ENCODE results near the gene FHIT.

FHIT gene

DNA sequence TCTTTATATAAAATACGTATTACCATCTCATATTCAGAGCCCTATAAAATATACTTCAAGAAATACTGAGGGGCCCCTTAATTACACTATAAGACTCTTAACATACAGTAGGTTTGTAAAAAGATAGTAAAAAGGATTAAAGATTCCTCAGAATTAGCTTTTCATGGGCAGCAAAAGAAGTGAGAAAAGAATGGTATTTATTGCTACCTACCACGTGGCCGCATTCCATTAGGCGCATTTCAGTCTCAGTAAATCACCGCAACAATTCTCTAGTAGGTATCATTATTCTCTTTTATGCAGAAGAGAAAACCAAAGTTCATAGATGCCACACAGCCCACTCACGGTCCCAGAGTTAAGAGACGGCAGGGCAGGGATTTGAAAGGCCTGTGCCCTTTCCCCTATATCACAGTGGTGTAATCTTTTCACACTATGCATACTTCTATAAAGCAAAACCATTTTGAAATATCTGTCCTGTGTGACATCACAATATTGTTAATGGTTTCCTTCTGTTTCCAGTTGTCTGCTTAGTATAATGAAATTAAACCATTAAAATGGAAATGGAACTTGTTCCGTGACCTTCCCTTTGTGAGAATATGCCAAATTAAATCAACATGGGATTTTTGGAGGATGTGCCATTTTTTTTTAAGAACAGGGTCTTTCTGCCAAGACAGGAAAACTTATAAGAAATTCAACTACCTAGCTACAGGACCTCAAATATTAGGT is 1072.2 kb downstream of the FHIT start:
- no peak for DNase-seq

DNA sequence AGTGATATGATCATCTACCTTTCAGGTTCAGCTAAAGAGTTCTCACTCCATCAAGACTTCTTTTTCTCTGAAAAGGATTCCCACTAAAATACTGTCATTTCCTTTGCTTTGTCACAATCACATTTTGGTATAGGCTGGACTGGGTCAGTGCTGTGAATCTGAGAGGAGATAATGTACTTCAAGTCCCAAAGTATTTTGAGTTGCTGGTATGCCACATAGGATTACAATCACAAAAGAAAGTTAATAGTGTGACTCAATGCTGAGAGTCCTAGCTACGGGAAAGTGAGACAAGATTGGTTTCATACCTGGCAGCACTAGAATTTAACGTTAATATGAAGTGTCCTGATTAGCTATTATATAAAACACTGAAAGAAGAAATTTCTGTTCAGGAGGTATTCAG is 1073.5 kb downstream of the FHIT start:
- no peak for DNase-seq

DNA sequence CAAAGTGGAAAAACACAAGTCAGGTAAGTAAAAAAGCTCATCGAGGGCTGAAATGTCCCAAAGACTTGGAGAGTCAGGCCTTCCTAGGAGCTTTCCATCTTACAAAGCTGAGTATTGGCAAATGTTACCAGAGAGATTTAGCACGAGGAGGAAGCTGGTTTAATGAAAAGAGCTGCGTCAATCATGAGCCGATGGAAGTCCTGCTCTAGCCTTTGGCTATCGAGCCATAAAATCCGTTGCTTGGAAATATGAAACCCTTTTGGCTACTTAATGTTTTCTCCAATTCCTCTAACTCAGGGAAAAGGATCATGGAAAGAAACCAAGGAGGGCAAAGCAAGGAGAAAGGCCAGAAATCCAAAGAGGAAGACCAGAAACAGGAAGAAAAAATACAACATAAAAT is 1074.6 kb downstream of the FHIT start:
- no peak for DNase-seq

DNA sequence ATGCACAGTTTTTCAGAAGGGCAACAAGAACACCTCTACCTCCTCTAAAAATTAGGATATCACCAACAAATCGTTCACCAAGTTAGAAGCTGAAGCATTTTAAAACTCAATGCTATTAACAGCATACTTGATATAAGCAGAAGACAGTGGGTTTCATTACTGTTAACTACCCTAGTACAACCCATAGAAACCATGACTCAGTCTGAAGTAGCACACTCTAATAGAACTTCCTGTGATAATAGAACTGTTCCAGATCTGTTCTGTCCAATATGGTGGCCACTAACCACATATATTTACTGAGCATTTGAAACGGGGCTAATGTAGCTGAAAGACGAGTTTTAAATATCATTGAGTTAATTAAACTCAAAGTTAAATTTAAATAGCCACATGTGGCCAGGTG is 1075.6 kb downstream of the FHIT start:
- DNase-seq = no peak

DNA sequence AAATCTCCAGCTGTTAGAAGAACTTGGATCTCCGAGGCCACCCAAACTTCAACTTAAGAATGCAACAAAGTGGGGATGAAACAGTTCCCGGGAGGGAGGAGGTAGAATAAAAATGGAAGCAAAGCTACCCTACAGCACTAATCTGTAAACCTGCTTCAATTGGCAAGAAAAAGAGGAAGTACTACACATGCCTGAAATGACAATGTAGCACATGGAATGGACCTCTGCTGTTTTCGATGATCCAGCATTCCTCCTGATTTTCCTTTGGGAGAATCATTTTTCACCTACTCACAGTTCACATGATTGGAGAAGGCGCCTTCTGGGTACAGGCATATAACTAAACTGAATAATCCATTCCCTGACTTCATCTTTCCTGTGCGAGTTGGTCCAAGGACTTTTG is 1081.5 kb downstream of the FHIT start:
- no peak for DNase-seq

DNA sequence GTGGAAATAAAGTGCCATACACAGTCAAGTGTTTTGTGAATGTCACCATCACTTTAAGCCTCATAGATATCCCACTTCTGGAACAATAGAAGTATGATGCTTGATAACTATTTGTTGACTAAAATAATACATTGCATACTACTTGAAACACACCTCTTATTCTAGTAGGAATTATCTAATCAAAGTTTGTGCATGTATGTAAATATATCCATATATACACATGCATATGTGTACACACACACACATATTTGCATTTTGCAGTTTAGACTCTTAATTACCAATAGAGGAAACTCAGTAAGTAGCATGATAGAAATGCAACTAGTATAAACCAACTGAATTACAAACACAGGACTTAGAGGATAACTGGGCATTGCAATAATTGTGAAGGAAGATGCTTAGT is 1084.1 kb downstream of the FHIT start:
- no peak for DNase-seq

DNA sequence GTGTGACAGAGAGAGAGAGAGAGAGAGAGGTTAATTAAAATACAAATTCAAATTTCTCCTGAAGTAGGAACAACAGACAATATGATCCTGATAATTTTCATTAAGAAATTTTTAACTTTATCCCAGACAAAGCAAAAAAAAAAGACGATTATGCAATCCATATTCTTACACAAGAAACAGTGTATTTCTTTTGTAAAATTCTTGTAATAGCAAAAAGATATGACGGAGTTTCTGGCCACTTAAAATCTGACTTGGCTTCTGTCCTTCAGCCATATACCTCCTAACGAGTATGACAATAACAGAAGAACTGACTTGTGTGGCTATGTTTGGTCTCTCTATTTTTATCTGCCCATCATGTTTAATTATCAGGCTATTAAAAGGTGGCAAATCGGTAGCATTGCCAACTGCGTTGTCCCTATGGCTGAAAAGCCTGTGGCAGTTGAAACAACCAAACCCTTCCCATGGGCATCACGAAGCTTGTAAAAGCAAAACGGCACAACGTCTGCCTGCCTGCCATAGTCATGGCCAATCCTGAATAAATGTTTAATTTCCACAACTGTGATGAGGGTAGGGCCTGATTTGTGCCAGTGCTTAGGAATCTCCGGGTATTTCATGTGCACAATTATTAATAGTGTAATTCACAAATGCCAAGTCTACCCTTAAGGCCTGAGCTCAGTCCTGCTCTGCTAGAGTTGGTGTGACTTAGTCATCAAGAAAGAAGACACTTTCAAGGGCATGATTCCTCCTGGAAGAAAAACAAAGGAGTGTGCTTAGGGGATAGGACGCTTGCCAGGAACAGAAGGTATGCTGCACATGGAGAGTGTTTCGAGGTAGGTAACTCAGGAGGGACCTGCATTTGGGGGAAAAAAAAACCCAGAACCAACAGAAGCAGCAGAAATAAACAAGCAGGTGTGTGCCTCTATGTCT is 1090.2 kb downstream of the FHIT start:
- DNase-seq = no peak

DNA sequence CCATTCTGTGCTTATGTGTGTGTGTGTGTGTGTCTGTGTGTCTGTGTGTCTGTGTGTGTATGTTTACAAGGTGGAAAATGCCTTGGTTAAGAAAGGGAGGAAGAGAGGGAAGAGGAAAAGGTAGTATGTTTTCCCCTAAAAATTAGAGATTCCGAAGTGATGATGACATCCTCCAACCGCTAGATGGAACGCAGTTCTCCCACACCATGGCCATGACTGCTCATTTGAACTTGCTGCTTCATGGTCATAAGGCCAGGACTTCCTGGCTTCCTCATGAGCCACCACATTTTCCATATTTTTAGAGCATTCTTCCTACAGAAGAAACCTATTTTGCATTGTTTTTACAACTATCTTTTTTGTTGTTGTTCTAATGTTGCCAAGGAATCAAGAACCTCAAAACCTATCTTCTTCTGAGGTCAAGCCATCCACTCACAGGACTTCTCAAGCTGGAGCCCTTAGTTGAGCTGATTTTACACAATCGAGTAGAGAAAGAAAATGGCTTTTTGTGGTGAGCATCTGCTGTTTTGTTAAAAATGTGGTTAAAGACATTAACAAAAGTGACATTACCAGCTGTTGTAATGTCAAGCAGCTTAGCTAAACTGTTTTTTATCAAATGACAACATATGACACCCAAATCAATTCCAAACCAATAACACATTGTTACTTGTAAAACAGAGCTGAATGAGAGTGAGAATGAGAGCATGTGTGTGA is 1091.0 kb downstream of the FHIT start:
- DNase-seq = no peak

DNA sequence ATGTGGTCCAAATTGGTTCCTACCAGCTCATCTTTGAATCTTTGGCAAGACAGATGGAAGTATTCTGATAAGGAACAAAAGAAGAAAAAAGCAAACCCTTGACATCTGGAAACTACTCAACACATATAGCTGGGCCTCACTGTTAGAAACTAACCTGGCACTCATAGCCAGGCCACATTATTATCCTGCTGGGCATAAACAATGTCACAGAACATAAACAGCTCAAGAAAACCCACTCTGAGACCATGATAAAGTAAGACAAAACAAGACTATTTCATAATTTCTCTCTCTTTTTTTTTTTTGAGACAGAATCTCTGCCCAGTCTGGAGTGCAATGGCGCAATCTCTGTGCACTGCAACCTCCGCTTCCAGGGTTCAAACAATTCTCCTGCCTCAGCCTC is 1093.2 kb downstream of the FHIT start:
- DNase-seq = no peak

DNA sequence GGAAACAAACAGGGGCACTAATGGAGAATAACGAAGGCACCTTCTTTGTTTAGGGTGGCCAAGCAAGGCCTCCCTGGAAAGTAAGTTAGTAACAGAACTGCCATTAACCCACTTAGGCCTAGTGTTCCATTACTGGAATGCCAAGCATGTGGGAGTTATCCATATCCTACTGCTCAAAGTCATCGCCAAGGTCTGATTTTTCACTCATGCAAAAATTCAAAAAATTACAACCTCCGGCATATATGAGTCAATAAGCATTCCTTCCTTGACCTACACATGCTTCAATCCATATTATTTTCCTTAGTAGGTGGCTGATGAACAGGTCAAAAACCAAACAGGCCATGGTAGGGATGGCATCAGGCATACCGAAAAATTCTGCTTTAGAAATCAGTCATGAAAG is 1097.2 kb downstream of the FHIT start:
- DNase-seq = no peak

DNA sequence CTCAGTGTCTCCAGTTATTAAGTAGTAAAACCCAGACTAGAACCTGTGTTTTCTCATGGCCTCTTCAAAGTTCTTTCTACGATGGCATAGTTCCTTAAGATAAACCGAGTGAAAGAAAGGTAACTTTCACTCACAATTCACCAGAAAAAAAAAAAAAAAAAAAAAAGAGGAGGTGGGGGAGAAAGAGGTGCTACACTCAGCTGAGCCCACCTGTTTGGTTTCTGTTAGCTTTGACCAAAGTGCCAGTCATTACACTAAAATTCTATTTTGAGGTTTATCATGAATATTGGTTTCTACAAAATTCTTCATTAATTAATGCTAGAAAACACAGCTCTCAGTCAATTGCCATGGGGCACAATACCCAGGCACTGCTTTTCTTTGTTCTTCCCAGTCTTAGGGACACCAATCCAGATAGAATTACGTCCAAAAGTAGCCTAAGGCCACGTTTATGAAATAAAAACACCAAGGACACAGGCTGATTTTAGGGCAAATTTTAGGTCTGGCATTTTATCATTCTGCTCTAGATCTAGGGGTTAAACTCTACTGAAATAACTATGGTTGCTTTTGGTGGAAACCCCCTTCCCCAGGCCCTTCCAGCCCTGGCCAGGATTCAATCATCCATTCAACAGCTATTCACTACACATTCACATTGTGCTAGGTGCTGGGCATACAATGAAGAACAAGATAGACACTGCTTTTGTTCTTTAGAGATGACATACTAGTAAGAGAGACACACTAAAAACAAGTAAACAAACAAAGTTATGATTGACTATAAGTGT is 1097.8 kb downstream of the FHIT start:
- no peak for DNase-seq

DNA sequence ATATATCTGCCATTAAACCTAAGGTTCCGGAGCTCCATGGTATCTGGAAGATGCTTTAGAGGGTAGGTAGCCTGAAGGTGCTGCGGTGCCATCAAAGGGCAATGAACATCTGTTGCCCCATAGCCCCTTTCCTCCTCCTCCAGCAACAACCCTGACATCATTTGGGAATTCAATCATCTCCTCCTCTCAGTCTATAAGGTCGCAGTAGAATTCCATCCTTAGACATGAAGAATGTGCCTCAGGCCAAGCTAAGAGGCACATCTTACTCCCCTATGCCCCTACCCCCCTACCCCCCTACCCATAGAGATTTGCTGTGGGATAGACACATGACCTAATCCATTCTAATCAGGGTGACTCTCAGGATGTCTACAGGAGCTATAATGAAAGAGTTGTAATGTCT is 1101.8 kb downstream of the FHIT start:
- DNase-seq = no peak

DNA sequence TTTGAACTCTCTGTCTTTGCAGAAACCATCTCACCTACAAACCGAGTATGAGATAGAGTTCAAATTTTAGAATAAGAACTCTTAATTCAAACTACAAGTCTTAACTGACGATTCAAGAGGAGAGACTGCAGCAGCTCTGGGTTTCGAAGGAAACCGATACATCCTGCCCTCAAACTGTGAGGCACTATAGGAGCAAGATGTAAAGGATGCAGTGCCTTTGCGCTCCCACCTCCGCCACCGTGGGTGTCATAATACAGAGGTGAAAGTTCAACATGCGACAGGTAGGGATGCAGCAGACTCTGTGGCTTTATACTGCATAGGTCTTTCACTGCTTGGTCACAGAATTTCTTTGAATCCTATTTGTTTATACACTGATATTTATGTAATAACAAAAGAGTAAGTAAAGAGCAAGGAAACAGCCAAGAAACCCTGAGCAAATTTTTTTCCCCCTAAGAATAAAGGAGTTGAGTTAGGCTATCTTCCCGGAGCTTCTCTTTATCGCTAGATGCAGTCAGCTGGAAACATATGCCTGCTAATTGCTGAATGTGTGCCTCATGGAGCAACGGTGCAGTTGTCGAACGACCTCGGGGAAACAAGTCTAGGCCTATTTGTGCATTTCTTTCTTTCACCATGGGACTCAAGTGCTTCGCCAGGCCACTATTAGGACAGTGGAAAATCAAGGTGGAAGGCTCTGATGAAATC is 1103.9 kb downstream of the FHIT start:
- no peak for DNase-seq

DNA sequence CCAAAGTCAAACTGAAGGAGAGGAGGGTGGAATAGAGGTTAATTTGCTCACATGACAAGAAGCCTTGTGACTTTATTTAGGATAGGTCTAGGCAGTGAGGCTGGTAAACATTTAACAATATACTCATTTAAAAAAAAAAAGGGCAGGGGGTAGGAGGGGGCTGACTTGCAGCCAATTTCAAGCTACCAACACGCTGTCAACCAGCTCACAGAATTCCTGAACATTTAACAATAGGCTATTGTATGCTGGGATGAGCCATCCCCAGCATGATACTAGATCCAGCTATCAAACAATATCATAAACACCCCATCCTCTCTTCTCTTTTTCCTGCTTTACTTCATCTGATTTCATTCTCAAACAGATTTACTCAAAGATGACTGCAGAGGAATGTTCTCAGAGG is 1105.1 kb downstream of the FHIT start:
- no peak for DNase-seq

DNA sequence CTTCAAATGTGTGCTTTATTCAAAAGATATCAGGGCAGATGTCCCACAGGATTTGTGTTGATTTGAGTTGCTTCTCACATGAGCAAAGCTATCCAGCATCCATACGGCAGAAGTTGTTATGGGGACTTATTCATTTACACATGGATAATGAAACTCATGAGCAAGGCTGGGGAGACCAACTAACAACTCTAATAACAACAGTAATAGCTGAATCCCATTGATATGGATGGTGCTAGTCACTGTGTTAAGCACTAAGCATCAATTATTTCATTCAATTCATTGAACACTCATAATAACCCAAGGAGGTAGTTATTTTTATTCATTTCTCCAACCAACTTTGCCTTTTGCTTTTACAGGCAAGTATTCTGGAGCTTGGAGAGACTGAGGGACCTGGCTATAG is 1107.2 kb downstream of the FHIT start:
- DNase-seq = no peak

DNA sequence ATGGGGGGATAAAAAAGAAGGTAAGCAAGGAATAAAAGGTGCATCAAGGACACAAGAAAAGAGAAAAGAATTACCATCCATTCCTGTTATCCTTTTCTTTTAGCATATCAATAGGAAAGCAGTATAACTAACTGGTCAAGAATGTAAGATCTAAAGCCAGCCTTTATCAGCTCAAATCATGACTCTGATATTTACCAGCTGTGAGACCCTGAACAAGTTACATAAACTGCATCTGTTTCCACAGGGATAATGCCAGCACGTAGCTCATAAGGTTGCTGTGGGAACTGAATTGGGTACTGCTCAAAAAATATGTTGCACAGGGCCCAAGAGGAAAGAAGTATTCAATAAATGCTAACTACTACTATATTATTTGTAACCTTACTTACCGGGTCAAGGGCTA is 1109.2 kb downstream of the FHIT start:
- no peak for DNase-seq

DNA sequence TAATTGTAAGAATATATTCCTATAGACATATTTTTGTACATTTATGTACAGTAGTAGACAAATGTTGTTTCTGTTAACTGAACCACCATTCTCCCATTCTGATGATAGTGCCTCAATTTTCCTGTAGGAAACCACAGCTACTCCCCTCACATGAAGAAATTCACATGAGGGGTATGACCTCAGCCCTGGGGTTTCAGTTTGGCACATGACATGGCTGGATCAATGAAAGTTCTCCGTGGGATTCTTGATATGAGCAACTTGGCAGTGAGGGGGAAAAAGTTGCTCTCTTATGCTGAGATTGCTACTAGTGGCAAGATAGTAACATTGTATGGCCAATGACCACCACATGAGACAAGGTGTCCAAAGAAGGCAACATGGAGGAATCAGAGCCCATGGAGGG is 1111.1 kb downstream of the FHIT start:
- DNase-seq = no peak

DNA sequence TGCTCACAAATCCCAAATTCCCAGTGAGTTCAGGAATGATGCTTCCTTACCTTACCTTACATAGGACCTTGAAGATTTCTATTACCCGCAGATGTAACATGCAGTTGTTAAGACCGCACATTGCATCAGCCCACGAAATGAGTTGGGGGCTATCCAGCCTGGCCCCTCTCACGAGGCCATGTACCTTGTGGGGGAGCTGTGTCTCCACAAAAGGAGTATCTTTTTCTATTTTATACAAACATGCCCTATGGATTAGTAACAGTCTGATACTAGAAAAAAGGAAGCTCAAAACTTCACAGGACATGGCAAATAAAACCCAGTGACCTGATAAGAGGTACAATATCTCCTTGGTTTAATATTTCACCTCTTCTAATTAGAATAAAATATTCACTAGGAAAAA is 1114.7 kb downstream of the FHIT start:
- no peak for DNase-seq

DNA sequence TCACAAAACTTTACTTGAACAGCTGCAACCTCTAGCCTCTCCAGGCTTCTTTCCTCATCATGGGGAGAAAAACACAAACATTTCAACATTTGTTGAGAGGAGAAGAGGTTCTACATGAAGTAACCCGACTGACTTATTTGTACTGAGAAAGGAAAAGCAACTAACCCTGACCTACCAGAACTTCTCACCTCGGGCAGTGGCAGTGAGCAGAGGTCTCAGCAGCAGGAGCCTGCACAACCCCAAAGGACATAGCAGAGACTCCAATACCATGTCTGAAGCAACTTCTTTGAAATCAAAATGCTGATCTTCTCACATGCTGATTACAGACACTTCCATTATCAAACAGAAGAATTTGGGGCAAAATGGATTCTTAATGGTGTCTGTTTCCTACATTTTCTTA is 1115.8 kb downstream of the FHIT start:
- DNase-seq = no peak

DNA sequence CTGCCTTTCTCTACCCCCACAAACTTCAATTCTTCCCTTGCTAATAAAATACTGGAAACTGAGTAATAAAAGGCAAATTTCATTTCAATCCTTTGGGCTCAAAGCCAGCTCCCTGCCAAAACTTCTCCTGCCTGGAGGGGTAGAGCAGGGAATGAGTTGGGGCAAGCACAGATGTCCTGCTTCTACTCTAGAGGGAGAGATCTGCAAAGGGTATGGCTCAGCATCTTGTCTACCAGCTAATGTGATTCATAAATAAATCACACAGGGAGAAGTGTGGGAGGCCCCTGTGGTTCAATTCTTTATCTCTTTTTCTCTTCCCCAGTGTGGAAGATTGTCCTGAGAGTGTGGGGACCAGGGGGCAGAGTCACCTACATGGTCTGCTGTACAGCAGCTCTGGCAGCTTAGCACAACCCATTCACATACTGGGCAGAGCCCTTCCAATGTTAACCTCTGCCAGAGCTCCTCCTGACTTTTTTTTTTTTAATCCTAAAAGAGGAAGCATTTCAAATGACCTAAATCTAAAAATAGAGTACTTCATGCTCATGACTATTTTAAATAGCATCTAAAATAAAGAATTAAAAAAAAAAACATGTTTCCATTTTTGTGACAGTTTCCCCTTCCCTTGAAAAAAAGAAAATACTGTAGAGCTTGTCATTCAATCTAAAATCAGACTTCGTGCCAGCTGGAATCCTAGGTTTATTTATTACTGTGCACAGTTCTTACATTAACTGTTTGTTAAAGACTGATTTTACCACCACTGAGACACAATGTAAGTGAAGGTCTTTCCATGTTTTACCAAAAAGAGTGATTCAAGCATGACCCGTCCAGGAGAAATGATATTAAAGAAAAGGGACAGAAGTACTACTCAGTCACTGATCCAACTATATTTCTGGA is 1117.7 kb downstream of the FHIT start:
- no peak for DNase-seq

DNA sequence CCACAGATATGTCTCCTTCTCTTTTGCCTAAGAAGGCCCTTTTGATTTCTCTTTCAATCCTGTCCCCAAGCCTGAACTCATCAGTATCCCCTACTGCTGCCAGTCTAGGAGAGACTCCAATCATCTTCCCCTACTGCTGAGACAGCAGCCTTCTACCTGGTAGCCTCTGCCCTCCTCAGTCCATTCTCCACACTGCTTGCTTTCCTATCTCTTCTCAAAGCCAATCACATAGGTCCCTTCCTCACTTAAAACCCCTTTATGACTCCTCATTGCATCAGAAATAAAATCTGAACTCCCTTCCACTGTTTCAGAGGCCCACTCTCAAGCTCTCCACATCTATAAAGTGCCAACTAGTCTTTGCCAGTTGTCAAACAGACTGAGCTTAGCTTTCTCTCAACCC is 1119.6 kb downstream of the FHIT start:
- no peak for DNase-seq
